Calu3 (cell line): Measurements from ENCODE around the gene SETD2. TPM values are rescaled to one million over a fixed set of nuclear protein-coding genes. Genes with fewer than 3 reads are reported as not detected.

Experiments used
- BruUV-seq: library from RNA; stranded (reverse); fragments of 400-500 nt; replicated peaks from 2 replicates; lab custom pipeline; 2021; lab: Mats Ljungman, UMichigan
- CTCF ChIA-PET: fragments of 300-600 bp; sonication (Branson Sonifier 250); formaldehyde crosslinking; loops from one replicate; lab custom pipeline; 2022; ENCODE audit warnings: antibody characterized with exemption; lab: Charles Lee
- DNase-seq: peaks from one replicate; pipeline ENCODE4 v3.0.0; 2022
- H3K27ac Mint-ChIP-seq: one replicate; pipeline ENCODE4 v1.8.0; 2022; ENCODE audit warnings: mixed read lengths; ENCODE audit not compliant: unreplicated experiment
- H3K27me3 Mint-ChIP-seq: one replicate; pipeline ENCODE4 v1.8.0; 2022; ENCODE audit warnings: mixed read lengths; ENCODE audit not compliant: unreplicated experiment
- H3K36me3 Mint-ChIP-seq: one replicate; pipeline ENCODE4 v1.8.0; 2022; ENCODE audit warnings: mild to moderate bottlenecking, moderate library complexity, mixed read lengths; ENCODE audit not compliant: insufficient read depth, unreplicated experiment
- H3K4me1 Mint-ChIP-seq: one replicate; pipeline ENCODE4 v1.8.0; 2022; ENCODE audit warnings: mild to moderate bottlenecking, low read depth, mixed read lengths; ENCODE audit not compliant: unreplicated experiment
- H3K4me3 Mint-ChIP-seq: one replicate; pipeline ENCODE4 v1.8.0; 2022; ENCODE audit warnings: mild to moderate bottlenecking, low read depth, moderate library complexity, mixed read lengths; ENCODE audit not compliant: unreplicated experiment
- H3K9me3 Mint-ChIP-seq: one replicate; pipeline ENCODE4 v1.8.0; 2022; ENCODE audit warnings: low read depth, mixed read lengths; ENCODE audit not compliant: unreplicated experiment
- intact Hi-C: fragments of 100-400 bp; cut with micrococcal nuclease; formaldehyde crosslinking; loops from one replicate; pipeline ENCODE4 v1.10.0; 2022; ENCODE audit not compliant: unreplicated experiment
- total RNA-seq: library from RNA; stranded (reverse); gene quantifications from 2 replicates; pipeline ENCODE4 v1.2.3, GENCODE V29; 2022
- TF ChIP-seq, protein P1 (sequence below): fragments of 200-600 bp; IDR thresholded peaks from one replicate; pipeline ENCODE4 v1.8.0; 2022; ENCODE audit warnings: antibody characterized with exemption; ENCODE audit not compliant: unreplicated experiment

SETD2 gene
- total RNA-seq, 1 experiment from 2014 or later, result 39.2 TPM

DNA sequence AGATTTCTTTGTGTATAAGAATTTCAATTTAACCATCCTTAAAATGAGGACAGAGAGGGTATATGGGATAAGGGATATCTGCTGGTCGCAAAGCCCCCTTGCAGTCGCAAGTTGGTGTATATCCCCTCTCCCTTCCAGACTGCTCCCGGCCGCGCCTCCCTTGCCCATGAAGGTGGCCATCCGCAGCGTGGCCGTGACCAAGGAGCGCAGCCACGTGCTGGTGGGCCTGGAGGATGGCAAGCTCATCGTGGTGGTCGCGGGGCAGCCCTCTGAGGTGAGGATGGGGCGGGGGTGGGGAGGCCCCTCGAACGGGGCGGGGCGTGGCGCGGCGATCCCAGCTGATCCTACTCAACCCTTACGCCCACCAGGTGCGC, 155.1 kb downstream of the SETD2 start:
- Mint-ChIP-seq H3K27me3 (no peaks in the 10 kb centered on the region), H3K9me3 (no peaks in the 10 kb centered on the region), H3K36me3 (peaks cover 55% of the 10 kb centered on the region), H3K4me1 (no peaks in the 10 kb centered on the region), H3K27ac (no peak overlapping the region), H3K4me3 (no peak overlapping the region)
- CTCF ChIA-PET, result no interaction called here
- no TSS peak for BruUV-seq
- intact Hi-C loops, result no loop called here
- DNase-seq, result no peak
- TF ChIP-seq, protein P1, sequence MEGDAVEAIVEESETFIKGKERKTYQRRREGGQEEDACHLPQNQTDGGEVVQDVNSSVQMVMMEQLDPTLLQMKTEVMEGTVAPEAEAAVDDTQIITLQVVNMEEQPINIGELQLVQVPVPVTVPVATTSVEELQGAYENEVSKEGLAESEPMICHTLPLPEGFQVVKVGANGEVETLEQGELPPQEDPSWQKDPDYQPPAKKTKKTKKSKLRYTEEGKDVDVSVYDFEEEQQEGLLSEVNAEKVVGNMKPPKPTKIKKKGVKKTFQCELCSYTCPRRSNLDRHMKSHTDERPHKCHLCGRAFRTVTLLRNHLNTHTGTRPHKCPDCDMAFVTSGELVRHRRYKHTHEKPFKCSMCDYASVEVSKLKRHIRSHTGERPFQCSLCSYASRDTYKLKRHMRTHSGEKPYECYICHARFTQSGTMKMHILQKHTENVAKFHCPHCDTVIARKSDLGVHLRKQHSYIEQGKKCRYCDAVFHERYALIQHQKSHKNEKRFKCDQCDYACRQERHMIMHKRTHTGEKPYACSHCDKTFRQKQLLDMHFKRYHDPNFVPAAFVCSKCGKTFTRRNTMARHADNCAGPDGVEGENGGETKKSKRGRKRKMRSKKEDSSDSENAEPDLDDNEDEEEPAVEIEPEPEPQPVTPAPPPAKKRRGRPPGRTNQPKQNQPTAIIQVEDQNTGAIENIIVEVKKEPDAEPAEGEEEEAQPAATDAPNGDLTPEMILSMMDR, result no peak

DNA sequence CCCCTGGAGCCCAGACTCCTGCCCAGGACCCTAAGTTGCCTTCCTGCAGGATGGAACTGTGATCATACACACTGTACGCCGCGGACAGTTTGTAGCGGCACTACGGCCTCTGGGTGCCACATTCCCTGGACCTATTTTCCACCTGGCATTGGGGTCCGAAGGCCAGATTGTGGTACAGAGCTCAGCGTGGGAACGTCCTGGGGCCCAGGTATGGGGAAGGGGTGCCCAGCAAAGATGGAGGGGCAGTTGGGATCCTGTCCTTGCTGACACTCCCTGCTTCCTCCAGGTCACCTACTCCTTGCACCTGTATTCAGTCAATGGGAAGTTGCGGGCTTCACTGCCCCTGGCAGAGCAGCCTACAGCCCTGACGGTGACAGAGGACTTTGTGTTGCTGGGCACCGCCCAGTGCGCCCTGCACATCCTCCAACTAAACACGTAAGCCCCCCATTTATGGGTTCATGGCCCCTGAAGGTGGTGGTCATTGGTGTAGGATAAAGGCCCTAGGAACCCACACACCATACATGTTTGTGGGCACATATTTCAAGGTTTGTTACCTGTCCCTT, 155.6 kb downstream of the SETD2 start:
- H3K4me1 Mint-ChIP-seq, result no peaks in the 10 kb centered on the region
- no peaks in the 10 kb centered on the region for H3K27me3 Mint-ChIP-seq
- intact Hi-C loops, result no loop called here
- CTCF ChIA-PET, result no interaction called here
- TF ChIP-seq, protein P1, result no peak
- DNase-seq, result no peak
- no peak overlapping the region for H3K4me3 Mint-ChIP-seq
- H3K36me3 Mint-ChIP-seq, result peaks cover 55% of the 10 kb centered on the region
- no peaks in the 10 kb centered on the region for H3K9me3 Mint-ChIP-seq
- no TSS peak for BruUV-seq
- H3K27ac Mint-ChIP-seq, result no peak overlapping the region

DNA sequence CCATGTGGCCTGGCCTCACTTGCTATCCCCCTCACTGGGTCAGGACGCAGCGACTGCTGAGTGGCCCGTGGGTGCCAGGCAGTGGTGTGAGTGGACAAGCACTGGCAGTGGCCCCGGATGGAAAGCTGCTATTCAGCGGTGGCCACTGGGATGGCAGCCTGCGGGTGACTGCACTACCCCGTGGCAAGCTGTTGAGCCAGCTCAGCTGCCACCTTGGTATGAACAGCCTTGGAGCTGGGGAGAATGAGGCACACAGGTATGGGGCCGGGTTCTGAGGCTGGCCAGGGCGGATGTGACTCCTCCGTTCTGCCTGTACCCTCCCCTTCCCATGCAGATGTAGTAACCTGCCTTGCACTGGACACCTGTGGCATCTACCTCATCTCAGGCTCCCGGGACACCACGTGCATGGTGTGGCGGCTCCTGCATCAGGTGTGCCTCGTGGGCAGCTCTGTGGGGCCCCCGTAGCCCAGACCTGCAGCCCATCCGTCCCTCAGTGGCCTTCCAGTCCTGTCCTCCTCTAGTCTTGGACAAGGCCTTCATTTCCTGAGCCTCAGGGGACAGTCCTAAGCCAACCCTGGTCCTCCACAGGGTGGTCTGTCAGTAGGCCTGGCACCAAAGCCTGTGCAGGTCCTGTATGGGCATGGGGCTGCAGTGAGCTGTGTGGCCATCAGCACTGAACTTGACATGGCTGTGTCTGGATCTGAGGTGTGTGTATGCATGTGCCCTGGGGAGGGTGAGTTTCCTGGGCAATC, 156.3 kb downstream of the SETD2 start:
- no peaks in the 10 kb centered on the region for H3K4me1 Mint-ChIP-seq
- intact Hi-C loops, result no loop called here
- H3K36me3 Mint-ChIP-seq, result peaks cover 55% of the 10 kb centered on the region
- CTCF ChIA-PET, result no interaction called here
- H3K4me3 Mint-ChIP-seq, result no peak overlapping the region
- TF ChIP-seq, protein P1, result no peak
- no peaks in the 10 kb centered on the region for H3K9me3 Mint-ChIP-seq
- no peak overlapping the region for H3K27ac Mint-ChIP-seq
- DNase-seq, result no peak
- no TSS peak for BruUV-seq
- H3K27me3 Mint-ChIP-seq, result no peaks in the 10 kb centered on the region

DNA sequence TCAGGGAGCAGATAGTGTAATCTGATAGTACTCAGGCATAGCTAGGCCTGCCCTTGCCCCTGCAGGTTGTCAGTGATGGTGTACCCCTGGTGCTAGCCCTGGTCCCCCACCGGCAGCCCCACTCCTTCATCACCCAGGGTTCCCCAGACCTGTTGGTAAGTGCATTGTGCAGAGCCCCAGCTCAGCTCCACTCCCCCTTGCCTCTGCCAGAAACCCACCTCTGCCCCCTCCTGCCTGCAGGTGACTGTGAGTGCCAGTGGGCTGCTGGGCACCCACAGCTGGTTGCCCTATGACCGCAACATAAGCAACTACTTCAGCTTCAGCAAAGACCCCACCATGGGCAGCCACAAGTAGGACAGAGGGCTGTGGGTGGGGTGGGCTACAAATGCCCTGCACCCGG, 156.9 kb downstream of the SETD2 start:
- H3K4me3 Mint-ChIP-seq, result no peak overlapping the region
- H3K27me3 Mint-ChIP-seq, result no peaks in the 10 kb centered on the region
- DNase-seq, result no peak
- no peak overlapping the region for H3K27ac Mint-ChIP-seq
- H3K4me1 Mint-ChIP-seq, result no peaks in the 10 kb centered on the region
- no TSS peak for BruUV-seq
- intact Hi-C loops, result no loop called here
- CTCF ChIA-PET, result interaction anchor here (0.8 kb wide), 1 partner anchor 13 kb away, joined by 3 read pairs; no protein-coding TSS in a partner anchor
- TF ChIP-seq, protein P1, result no peak
- peaks cover 53% of the 10 kb centered on the region for H3K36me3 Mint-ChIP-seq
- no peaks in the 10 kb centered on the region for H3K9me3 Mint-ChIP-seq
